Esophagus muscularis mucosa (tissue), 4 donors: ENCODE results near the gene OTX1. TPM values are rescaled to one million over a fixed set of nuclear protein-coding genes. Genes with fewer than 3 reads are reported as not detected.
A peak's percentile ranks its signal among the peaks of the same experiment; 100 is the strongest.

Experiments used
- DNase-seq: peaks from one replicate; pipeline ENCODE4 v3.0.0-alpha.2; 2017; ENCODE audit errors: extremely low spot score
- H3K27ac ChIP-seq, 4 donors: fragments of 200-600 bp; sonication (generic); replicated peaks in 1 of 4; 1 replicate in 3 of 4; 2 replicates in 1 of 4; pipeline ENCODE4 v1.5.1; 2016 to 2019; ENCODE audit warnings: mild to moderate bottlenecking in 1 of 4
- H3K27me3 ChIP-seq, 4 donors: fragments of 200-600 bp; sonication (generic); one replicate each; pipeline versions ENCODE4 v1.5.1 to v1.6.0; 2016 to 2019
- H3K36me3 ChIP-seq, 4 donors: fragments of 200-600 bp; sonication (generic); one replicate each; pipeline ENCODE4 v1.5.1; 2016 to 2019
- H3K4me1 ChIP-seq, 4 donors: fragments of 200-600 bp; sonication (generic); one replicate each; pipeline ENCODE4 v1.5.1; 2016 to 2019
- H3K4me3 ChIP-seq, 4 donors: fragments of 200-600 bp; sonication (generic); 1 replicate in 2 of 4; 2 replicates in 2 of 4; pipeline ENCODE4 v1.5.1; 2016 to 2019; ENCODE audit warnings: mild to moderate bottlenecking in 4 of 4, moderate library complexity in 1 of 4
- H3K9me3 ChIP-seq, 4 donors: fragments of 200-600 bp; sonication (generic); 1 replicate in 3 of 4; 2 replicates in 1 of 4; pipeline ENCODE4 v1.5.1; 2016 to 2019
- CTCF ChIP-seq, 3 experiments: fragments of 200-600 bp in 2 of 3; fragments of 450-650 bp in 1 of 3; sonication (generic) in 2 of 3; IDR thresholded peaks; one replicate each; pipeline ENCODE4 v1.5.1; 2017 to 2019; ENCODE audit warnings: antibody characterized with exemption in 3 of 3, mild to moderate bottlenecking in 2 of 3, moderate library complexity in 1 of 3
- EP300 ChIP-seq: sonication (generic); formaldehyde crosslinking; IDR thresholded peaks from one replicate; pipeline ENCODE4 v1.6.1; 2017; ENCODE audit warnings: antibody characterized with exemption
- POLR2A ChIP-seq: fragments of 450-650 bp; IDR thresholded peaks from one replicate; pipeline ENCODE4 v1.6.1; 2017; ENCODE audit warnings: antibody characterized with exemption, moderate library complexity, mild to moderate bottlenecking, low read depth
- POLR2AphosphoS5 ChIP-seq, 2 donors: sonication (generic); formaldehyde crosslinking; IDR thresholded peaks; one replicate each; pipeline ENCODE4 v1.6.1; 2017; ENCODE audit warnings: antibody characterized with exemption in 2 of 2
- WGBS: methylation state at CpG from one replicate; pipeline ENCODE4 v1.1.5; 2018; 5-methylcytosine and 5-hydroxymethylcytosine counted together
- intact Hi-C: fragments of 100-400 bp; cut with DNase I; formaldehyde crosslinking; loops from one replicate; pipeline ENCODE4 v1.15.1; 2023
- total RNA-seq, 4 donors: library from RNA; depleted of rRNA; stranded (reverse); fragments of >200 nt; gene quantifications; one replicate each; pipeline versions ENCODE4 v1.1.0 to v1.2.1, GENCODE V29; 2016

The OTX1 gene
- total RNA-seq, 4 donors from 2014 or later, result 0.26 TPM; not detected in 3

- peak in 1 of 2 donors; percentile 6 for TF ChIP-seq POLR2AphosphoS5 (IDR thresholded peaks at IDR 0.05)
- TF ChIP-seq EP300, result no peak
- no peak for DNase-seq
- Histone ChIP-seq H3K27me3 (peaks cover 0 to 86% (median 45%) of the 10 kb centered on the region in 4 donors), H3K9me3 (peaks cover 0 to 7% (median 0%) of the 10 kb centered on the region in 4 donors), H3K4me1 (peaks cover 42 to 48% (median 45%) of the 10 kb centered on the region in 4 donors), H3K36me3 (peaks cover 9 to 36% (median 25%) of the 10 kb centered on the region in 4 donors), H3K27ac (no peak overlapping the region), H3K4me3 (peak overlapping the region in 1 of 4 donors; percentile 4)
- intact Hi-C loops, result no loop called here
- WGBS, result 25% methylated on average over 53 of the region's 61 CpGs
Observed at GRCh38 chr2:63048367-63049171, 2.1 kb upstream of the OTX1 start.

- DNase-seq, result no peak
- intact Hi-C loops, result no loop called here
- no peak for TF ChIP-seq POLR2AphosphoS5 (IDR thresholded peaks at IDR 0.05)
- TF ChIP-seq EP300, result no peak
- no peak for TF ChIP-seq CTCF (IDR thresholded peaks at IDR 0.05)
- no peak for TF ChIP-seq POLR2A
- WGBS, result 10% methylated on average over 34 of the region's 39 CpGs
- peaks cover 0 to 91% (median 53%) of the 10 kb centered on the region in 4 donors for H3K27me3 ChIP-seq
- peaks cover 50 to 56% (median 53%) of the 10 kb centered on the region in 4 donors for H3K4me1 ChIP-seq
- no peak overlapping the region for H3K27ac ChIP-seq
- H3K36me3 ChIP-seq, result peaks cover 9 to 35% (median 25%) of the 10 kb centered on the region in 4 donors
- peaks cover 0 to 7% (median 0%) of the 10 kb centered on the region in 4 donors for H3K9me3 ChIP-seq
- peak overlapping the region; percentile 54 to 62 (median 58) for H3K4me3 ChIP-seq
Observed at GRCh38 chr2:63049211-63049969, 1.2 kb upstream of the OTX1 start.

DNA sequence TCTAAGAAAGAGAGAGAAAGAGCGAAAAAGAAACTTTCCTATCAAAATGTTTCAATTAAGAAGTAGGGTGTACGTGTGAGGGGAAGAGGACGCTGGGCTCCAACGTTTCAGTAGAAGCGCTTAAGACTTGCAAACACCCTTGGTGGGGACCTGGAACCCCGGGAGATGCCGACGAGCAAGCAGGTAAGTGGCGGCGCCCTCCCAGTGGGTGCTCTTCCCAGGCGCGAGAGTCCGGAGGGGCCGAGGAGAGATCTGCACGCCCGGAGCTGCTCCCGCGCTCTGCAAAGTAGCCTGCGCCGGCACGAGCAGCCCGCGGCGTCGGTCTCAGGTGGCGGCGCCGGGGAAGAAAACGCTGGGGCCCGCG, 678 bp upstream of the OTX1 start:
- Histone ChIP-seq H3K4me1 (peaks cover 51 to 61% (median 56%) of the 10 kb centered on the region in 4 donors), H3K9me3 (peaks cover 0 to 7% (median 0%) of the 10 kb centered on the region in 4 donors), H3K27me3 (peaks cover 0 to 91% (median 57%) of the 10 kb centered on the region in 4 donors), H3K27ac (no peak overlapping the region), H3K36me3 (peaks cover 5 to 29% (median 21%) of the 10 kb centered on the region in 4 donors), H3K4me3 (peak overlapping the region; percentile 54 to 62 (median 58))
- no peak for TF ChIP-seq CTCF (IDR thresholded peaks at IDR 0.05)
- DNase-seq, result no peak
- 5% methylated on average over 10 of the region's 31 CpGs for WGBS
- intact Hi-C loops, result no loop called here

DNA sequence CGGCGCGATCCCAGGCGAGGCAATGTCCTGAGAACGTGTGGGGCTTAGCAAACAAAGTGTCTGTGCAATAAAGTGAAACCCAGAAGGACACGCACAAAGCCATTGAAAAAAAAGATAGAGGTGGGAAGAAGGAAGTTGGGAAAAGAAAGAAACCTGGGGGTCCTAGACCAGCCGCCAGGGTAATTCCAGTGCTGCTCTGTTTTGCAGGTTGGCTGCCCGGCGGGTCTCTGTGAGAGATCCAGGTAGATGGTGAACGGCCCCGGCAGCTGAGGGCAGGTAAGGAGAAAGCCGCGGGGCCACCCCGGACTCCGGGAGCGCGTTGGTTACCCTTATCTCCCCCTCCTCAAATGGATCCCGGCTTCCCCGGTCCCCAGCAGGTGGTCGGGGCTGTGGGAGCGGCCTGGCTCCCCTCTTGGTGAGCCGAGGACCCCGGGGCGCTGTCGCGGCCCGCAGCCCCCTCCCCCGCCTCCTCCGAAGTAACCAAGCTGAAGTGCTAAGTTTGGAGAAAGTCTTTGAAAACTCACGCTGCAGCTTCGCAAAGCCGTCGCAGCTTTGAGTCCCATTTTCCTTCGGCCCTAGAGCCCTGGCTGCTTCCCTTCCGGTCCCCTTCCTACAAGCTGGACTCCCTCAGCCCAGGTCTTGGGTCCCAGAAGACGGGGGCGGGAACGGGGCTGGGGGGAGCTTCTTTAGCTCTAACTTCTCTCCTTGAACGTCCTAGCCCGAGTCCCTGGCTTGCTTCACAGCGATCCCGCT, 588 bp downstream of the OTX1 start:
- H3K4me3 ChIP-seq, result peak overlapping the region; percentile 54 to 62 (median 58)
- H3K9me3 ChIP-seq, result peaks cover 0 to 7% (median 0%) of the 10 kb centered on the region in 4 donors
- H3K4me1 ChIP-seq, result peaks cover 62 to 74% (median 68%) of the 10 kb centered on the region in 4 donors
- no peak for DNase-seq
- peaks cover 0 to 100% (median 69%) of the 10 kb centered on the region in 4 donors for H3K27me3 ChIP-seq
- peaks cover 0 to 17% (median 9%) of the 10 kb centered on the region in 4 donors for H3K36me3 ChIP-seq
- no peak for TF ChIP-seq POLR2AphosphoS5 (IDR thresholded peaks at IDR 0.05)
- intact Hi-C loops, result no loop called here
- no peak overlapping the region for H3K27ac ChIP-seq
- WGBS, result 18% methylated on average over 33 of the region's 42 CpGs

GRCh38 chr2:63051795-63052333, 1.2 kb downstream of the OTX1 start:
- Histone ChIP-seq H3K27me3 (peaks cover 0 to 100% (median 74%) of the 10 kb centered on the region in 4 donors), H3K27ac (no peak overlapping the region), H3K4me3 (no peak overlapping the region), H3K4me1 (peaks cover 67 to 80% (median 72%) of the 10 kb centered on the region in 4 donors), H3K9me3 (peaks cover 0 to 7% (median 0%) of the 10 kb centered on the region in 4 donors), H3K36me3 (peaks cover 0 to 11% (median 4%) of the 10 kb centered on the region in 4 donors)
- WGBS, result 79% methylated on average over 20 of the region's 42 CpGs
- DNase-seq, result no peak
- intact Hi-C loops, result no loop called here
- TF ChIP-seq EP300 (no peak), POLR2AphosphoS5 (IDR thresholded peaks at IDR 0.05) (no peak), CTCF (IDR thresholded peaks at IDR 0.05) (no peak), POLR2A (no peak)
